ENCODE measurements around the gene TIGD1. TPM values are rescaled to one million over a fixed set of nuclear protein-coding genes. Genes with fewer than 3 reads are reported as not detected.

The TIGD1 gene
- polyA plus RNA-seq, 1 donor (not counting 4 experiments of a cell fraction or from before 2014, with no cell fraction given) = 2.3 TPM

DNA sequence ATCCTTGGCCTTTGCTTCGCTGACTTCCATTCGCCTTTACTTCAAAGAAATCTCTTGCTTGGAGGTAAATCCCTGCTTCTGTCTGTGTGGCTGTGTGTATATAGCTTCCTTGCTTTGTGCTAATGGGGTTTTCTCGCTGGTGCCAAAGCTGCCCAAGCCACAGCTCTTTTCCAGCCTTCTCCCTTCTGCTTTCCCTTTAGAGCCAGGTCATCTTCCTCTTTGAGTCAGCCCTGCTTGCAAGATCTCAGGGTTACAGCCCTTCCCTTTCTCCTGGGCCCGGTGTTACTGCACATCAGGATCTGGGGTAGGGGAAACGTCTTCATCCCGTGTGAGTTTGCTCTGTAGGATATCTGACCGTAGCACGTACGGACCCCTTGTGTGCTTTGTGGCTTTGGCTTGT lies 19.2 kb upstream of the TIGD1 start:
- Histone ChIP-seq H3K27ac (ENCODE audit: control insufficient read depth, insufficient read depth, low read length) (no peak overlapping the region), H3K9me3 (ENCODE audit: control insufficient read depth, low read depth, low read length) (no peaks in the 10 kb centered on the region), H2AFZ (ENCODE audit: control insufficient read depth, low read length) (no peak overlapping the region), H3K27me3 (ENCODE audit: control insufficient read depth, extremely low read depth, insufficient read depth, low read length) (no peaks in the 10 kb centered on the region), H3K79me2 (ENCODE audit: control insufficient read depth, insufficient read depth, low read length) (no peaks in the 10 kb centered on the region), H3K4me3 (ENCODE audit: control insufficient read depth in 2 of 3, extremely low read depth in 1 of 3, insufficient read depth in 2 of 3, low read depth in 1 of 3, low read length in 3 of 3) (no peak overlapping the region), H3K36me3 (ENCODE audit: control insufficient read depth in 2 of 2, extremely low read depth in 1 of 2, insufficient read depth in 2 of 2, low read length in 2 of 2) (peaks cover 35 to 37% of the 10 kb centered on the region in 2 experiments), H4K20me1 (ENCODE audit: control insufficient read depth, extremely low read depth, insufficient read depth, low read length) (no peaks in the 10 kb centered on the region), H3K9me1 (ENCODE audit: control insufficient read depth, extremely low read depth, insufficient read depth, low read length) (no peaks in the 10 kb centered on the region), H3K4me1 (ENCODE audit: control insufficient read depth, extremely low read depth, insufficient read depth, low read length) (peaks cover 16% of the 10 kb centered on the region), H3K9ac (ENCODE audit: control insufficient read depth, extremely low read depth, insufficient read depth, low read length) (no peak overlapping the region), H3K4me2 (ENCODE audit: control insufficient read depth, extremely low read depth, insufficient read depth, low read depth, low read length) (no peak overlapping the region)
- DNase-seq (ENCODE audit: low read depth, low spot score) = no peak
- FAIRE-seq = no peak
- dilution Hi-C loops (cut with MboI; ENCODE audit: extremely low pct_ligation_motif_present, low sequenced_read_pairs) = no loop called here
- TF ChIP-seq, protein P1, sequence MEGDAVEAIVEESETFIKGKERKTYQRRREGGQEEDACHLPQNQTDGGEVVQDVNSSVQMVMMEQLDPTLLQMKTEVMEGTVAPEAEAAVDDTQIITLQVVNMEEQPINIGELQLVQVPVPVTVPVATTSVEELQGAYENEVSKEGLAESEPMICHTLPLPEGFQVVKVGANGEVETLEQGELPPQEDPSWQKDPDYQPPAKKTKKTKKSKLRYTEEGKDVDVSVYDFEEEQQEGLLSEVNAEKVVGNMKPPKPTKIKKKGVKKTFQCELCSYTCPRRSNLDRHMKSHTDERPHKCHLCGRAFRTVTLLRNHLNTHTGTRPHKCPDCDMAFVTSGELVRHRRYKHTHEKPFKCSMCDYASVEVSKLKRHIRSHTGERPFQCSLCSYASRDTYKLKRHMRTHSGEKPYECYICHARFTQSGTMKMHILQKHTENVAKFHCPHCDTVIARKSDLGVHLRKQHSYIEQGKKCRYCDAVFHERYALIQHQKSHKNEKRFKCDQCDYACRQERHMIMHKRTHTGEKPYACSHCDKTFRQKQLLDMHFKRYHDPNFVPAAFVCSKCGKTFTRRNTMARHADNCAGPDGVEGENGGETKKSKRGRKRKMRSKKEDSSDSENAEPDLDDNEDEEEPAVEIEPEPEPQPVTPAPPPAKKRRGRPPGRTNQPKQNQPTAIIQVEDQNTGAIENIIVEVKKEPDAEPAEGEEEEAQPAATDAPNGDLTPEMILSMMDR (optimal IDR thresholded peaks at IDR 0.05 in 1 of 3, IDR thresholded peaks at IDR 0.05 in 1 of 3, conservative IDR thresholded peaks at IDR 0.05 in 1 of 3; ENCODE audit: extremely low read depth in 1 of 3, insufficient read depth in 2 of 3, low read length in 3 of 3) = no peak
- no peak for TF ChIP-seq EZH2 (IDR thresholded peaks at IDR 0.05; ENCODE audit: low read length)

DNA sequence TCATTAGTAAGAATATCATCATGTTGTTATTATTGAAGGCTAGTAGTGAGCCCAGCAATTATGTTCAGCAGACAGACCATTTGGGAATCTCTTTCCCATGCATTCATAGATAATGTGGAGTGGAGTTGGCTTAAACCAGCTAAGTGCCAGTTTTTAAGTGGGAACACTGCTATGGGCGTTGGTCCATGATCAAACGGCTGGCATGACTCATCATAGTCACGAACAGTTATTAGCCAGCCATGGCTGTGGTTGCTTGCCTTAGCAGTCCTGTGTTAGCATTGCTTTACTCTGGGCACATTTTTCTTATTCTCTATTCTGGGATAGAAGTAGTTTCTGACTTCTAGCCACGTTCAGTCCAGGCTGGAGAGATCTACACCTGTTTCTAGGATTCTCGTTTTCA lies 17.8 kb upstream of the TIGD1 start:
- peak; percentile 98 for FAIRE-seq
- TF ChIP-seq, protein P1 (optimal IDR thresholded peaks at IDR 0.05 in 1 of 3, IDR thresholded peaks at IDR 0.05 in 1 of 3, conservative IDR thresholded peaks at IDR 0.05 in 1 of 3; ENCODE audit: extremely low read depth in 1 of 3, insufficient read depth in 2 of 3, low read length in 3 of 3) = no peak
- TF ChIP-seq EZH2 (IDR thresholded peaks at IDR 0.05; ENCODE audit: low read length) = no peak
- H3K9me1 ChIP-seq (ENCODE audit: control insufficient read depth, extremely low read depth, insufficient read depth, low read length) = no peaks in the 10 kb centered on the region
- H2AFZ ChIP-seq (ENCODE audit: control insufficient read depth, low read length) = no peak overlapping the region
- DNase-seq (ENCODE audit: low read depth, low spot score) = no peak
- peaks cover 16% of the 10 kb centered on the region for H3K4me1 ChIP-seq (ENCODE audit: control insufficient read depth, extremely low read depth, insufficient read depth, low read length)
- no peak overlapping the region for H3K4me3 ChIP-seq (ENCODE audit: control insufficient read depth in 2 of 3, extremely low read depth in 1 of 3, insufficient read depth in 2 of 3, low read depth in 1 of 3, low read length in 3 of 3)
- peak overlapping the region; percentile 82 for H3K27ac ChIP-seq (ENCODE audit: control insufficient read depth, insufficient read depth, low read length)
- no peaks in the 10 kb centered on the region for H3K27me3 ChIP-seq (ENCODE audit: control insufficient read depth, extremely low read depth, insufficient read depth, low read length)
- H3K9me3 ChIP-seq (ENCODE audit: control insufficient read depth, low read depth, low read length) = no peaks in the 10 kb centered on the region
- H3K79me2 ChIP-seq (ENCODE audit: control insufficient read depth, insufficient read depth, low read length) = no peaks in the 10 kb centered on the region
- H3K4me2 ChIP-seq (ENCODE audit: control insufficient read depth, extremely low read depth, insufficient read depth, low read depth, low read length) = peak overlapping the region; percentile 49
- H4K20me1 ChIP-seq (ENCODE audit: control insufficient read depth, extremely low read depth, insufficient read depth, low read length) = no peaks in the 10 kb centered on the region
- peak overlapping the region; percentile 34 for H3K9ac ChIP-seq (ENCODE audit: control insufficient read depth, extremely low read depth, insufficient read depth, low read length)
- dilution Hi-C loops (cut with MboI; ENCODE audit: extremely low pct_ligation_motif_present, low sequenced_read_pairs) = no loop called here
- peaks cover 40 to 41% of the 10 kb centered on the region in 2 experiments for H3K36me3 ChIP-seq (ENCODE audit: control insufficient read depth in 2 of 2, extremely low read depth in 1 of 2, insufficient read depth in 2 of 2, low read length in 2 of 2)

Measured in keratinocyte (primary cell).